Activated CD8-positive, alpha-beta memory T cell treated with anti-CD3 and anti-CD28 coated beads, Interleukin-2, amount 50 U/mL, for 1 hour (primary cell): ENCODE measurements around the gene CEP72.
"Not testable (repeated sequence)": the region's sequence is repeated elsewhere in the genome, so short reads cannot be mapped to it uniquely, and the experiment has no call there.

Experiments
- DNase-seq: peaks from one replicate; pipeline ENCODE4 v3.0.0-alpha.2; 2020; ENCODE audit errors: extremely low read depth

Gene CEP72

DNA sequence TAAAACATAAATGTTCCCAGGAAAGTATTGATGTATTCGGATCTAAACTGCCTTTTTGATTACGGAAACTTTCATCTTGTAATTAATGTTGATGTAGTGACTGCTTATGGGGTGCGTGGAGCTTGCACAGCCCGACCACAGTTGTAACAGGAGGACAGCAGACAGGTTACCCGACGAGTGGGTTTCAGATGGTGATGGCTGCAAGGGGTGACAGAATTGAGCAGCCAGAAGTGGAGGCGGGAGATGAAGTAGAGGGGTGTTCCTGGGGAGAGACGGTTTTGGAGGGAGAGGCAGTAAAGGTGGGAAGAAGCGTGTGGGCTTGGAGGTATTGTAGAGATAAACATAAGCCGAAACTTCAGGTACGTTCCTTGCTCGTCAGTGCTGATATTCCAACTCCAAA, 5.8 kb downstream of the CEP72 start:
- DNase-seq, result no peak

DNA sequence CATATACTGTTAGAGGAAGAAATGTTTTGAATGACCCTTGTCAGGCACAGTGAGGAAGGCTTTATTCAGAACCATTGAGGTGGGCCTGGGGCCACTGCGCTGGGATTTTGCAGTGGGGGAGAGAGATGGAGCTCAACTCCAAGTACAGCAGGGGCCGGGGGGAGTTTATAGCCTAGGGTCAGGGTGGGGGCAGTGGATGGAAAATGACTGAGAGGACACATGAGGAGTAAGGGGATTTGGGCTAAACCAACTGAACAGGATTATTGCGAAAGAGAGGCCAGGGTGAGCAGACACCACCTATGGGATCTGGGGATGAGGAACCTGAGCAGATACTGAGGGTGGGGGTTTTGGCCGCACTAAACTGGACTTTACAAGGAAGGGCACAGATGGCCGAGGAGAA, 6.3 kb downstream of the CEP72 start:
- no peak for DNase-seq

DNA sequence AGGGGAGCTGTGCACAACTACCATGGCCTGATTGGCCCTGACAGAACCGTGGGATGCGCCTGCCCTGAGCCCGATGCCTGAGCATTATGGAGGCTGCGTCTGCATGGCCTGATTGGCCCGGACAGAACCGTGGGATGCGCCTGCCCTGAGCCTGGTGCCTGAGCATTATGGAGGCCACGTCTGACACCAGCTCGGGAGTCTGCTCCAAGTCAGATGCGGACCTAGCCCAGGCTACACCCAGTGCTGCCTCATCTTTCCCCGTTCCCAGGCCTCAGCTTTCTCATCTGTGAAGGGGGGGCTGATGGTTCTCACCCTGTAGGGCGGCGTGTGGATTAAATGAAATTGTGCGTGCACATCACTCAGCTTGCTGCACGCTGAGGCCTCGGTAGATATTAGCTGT, 7.3 kb downstream of the CEP72 start:
- DNase-seq, result no peak

DNA sequence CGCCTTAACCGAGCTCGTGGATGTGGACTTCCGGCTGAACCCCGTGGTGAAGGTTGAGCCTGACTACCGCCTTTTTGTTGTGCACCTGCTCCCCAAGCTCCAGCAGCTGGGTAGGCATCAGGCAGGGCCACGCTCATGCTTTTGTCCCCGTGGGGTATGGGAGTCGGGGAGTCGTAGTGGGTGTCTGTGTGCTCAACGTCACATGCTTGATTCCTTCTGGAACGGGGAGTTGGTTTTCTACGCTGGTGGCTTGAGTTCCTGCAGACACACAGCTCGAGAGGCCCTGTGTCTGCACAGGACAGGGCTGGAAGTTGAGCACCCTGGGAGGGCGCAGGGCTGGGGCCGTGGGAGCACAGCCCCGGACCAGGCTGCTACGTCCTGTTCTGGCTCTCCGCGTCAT, 8.0 kb downstream of the CEP72 start:
- DNase-seq, result no peak

DNA sequence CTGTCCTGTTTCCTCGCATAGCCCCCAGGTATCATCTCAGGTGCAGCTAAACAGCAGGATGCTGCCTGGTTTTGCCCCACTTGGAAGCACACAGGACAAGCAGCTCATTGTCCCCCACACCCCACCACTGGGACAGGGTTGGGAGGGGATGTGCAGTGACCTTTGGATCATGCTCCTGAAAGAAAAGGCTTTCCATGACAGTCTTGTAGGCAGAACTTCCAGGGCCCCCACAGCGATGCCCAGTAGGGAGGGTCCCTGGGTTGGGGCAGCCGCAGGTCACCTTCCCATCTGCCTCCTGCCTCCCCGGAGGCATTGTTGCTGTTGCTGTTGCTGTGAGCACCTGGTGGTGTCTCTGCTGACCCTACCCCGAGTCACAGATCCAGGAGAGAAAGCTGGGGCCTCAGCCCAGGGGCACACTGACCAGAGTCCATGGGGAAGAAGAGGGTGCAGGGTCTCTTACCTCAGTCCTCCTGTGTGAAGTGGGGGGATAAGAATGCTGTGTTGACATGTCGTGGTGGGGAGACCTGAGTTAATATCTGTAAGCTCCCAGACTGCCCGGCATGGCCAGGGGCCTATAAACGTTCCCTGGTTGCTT, 8.5 kb downstream of the CEP72 start:
- no peak for DNase-seq

DNA sequence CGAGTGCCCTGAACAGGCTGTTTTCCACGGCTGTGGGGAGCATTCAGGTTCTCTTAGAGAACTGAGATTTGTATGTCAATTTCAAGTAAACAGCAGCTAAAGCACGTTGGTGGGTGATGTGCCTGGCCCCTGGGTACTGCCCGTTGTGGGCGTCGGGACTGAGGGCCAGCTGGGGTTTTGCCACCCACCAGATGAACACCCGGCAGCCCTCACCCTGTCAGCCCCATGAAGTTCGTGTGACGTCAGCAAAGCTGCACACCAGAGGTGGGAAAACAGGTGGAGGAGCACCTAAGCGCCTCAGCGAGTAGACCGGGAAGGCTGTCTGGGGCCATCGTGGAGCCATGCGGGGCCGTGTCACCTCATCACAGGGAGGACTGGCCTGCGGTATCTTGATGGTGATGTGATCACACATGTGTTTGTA, 9.2 kb downstream of the CEP72 start:
- DNase-seq, result no peak

DNA sequence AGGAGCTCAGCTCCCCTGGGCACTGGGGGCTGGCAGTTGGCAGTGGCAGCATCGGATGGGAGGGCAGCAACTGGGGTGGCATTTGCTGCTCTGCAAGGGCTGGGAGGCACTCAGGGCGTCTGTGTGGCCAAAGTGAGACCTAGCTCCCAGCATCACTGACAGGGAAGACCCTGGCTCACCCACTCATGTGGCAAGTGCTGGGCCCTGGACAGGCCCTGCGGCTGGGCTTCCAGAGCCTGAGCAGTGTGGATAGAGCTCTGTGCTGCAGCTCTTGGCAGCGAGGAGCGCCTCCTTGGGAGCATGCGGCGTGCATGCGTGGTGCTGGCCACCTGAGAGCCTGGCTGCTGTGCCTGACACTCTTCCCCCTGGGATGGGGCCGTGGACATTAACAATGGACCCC, 10.2 kb downstream of the CEP72 start:
- DNase-seq, result no peak

DNA sequence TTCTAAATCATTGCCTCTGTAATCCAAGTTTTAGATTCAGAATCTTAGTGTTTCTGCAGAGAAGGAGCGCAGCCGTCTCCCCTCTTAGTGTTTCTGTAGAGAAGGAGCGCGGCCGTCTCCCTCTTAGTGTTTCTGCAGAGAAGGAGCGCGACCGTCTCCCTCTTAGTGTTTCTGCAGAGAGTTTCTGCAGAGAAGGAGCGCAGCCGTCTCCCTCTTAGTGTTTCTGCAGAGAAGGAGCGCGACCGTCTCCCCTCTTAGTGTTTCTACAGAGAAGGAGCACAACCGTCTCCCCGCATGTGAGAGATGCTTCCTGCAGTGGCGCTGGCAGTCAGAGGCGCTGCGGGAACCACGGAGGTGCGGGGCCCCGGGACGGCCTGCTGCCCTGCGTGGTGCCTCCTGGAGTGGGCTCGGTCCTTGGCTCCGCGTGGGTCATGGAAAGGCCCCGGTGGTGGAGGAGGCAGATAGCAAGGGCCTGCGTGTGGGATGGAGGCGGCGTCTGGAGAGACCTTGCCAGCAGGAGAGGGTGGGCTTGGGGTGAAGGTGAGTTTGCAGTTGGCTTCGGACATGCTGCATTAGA, 10.9 kb downstream of the CEP72 start:
- DNase-seq, result no peak

DNA sequence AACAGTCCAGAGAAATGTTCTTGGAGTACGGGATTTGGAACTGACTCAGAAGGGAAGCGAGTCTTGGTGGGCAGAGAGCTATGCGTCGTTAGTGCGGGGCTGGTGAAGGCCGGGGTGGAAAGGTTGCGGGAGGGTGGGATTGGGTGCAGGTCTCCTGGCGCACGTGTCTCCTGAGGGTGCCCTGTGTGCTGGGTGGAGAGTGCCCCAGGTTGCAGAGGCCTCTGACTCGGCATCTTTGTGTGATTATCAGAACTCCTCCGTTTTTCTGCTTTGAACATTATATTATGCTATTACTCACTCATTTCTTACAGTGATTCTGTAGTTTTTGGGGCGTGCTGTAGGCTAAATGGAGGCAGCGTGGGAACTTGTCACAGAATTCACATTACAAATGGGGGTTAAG, 11.4 kb downstream of the CEP72 start:
- DNase-seq, result no peak

DNA sequence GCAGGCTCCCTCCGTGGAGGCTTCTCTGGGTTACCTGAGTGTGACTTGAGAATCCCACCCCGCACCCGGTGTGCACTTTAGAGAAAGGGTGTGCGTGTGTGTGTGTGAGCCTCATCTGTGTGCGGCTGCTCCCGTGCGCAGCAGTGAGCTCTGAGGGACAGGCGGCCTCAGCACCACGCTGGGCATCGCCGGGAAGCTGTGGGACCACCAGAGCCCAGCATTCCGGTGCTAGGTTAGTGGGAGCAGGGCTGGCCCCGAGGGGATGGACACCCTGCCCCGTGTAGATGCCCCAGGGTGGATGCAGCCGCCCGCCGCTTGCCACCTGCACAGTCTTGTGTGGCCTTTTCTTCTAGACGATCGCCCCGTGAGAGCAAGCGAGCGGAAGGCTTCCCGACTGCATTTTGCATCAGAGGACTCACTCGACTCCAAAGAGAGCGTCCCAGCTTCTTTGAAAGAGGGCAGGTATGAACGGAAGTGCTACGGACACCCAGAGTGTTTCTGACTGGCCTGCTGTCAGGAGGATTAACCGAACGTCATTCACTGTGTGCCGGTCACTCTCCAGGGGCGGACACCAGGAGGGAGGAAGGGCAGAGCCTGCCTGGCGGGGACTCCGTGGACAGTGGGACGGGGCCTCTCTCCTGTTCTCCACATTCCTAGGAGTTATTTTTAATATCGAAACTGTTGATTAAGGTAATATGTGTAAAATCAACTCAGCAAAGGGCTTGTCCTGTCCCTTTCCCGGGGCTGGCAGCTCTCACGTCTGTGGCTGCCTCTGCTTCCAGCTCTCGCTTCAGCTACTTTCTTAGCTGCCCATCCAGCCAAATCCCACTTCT, 12.2 kb downstream of the CEP72 start:
- no peak for DNase-seq

DNA sequence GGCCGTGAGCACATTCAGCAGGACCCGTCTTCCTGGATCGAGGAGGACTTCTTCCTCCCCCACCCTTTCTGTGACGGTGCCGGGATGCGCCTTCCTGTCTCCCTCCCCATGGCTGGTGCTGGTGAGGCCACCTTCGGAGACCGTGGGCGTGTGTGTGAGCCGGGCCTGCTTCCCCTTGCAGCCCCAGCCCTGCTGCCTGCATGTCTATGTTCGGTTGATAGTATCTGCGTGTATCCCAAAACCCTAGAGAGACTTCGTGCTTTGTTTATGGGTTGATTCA, 12.8 kb downstream of the CEP72 start:
- no peak for DNase-seq

DNA sequence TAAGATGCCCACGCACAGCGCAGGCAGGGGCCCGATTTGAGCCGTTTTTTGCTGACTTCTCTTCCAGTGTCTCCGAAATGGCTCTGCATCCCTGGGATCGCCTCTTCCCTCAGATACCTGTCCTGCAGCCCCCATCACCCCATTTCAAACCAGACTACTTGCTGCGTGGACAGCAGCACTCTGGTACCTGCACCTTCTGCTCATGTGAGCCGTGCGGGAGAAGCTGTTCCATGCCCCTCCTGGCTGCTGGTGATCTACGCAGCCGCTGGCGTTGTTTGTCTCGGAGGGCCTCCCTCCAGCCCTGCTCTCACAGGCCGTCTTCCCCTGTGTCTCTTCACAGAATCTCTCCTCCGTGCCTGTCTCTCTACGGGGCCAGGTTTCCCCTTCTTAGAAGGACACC, 13.4 kb downstream of the CEP72 start:
- no peak for DNase-seq

DNA sequence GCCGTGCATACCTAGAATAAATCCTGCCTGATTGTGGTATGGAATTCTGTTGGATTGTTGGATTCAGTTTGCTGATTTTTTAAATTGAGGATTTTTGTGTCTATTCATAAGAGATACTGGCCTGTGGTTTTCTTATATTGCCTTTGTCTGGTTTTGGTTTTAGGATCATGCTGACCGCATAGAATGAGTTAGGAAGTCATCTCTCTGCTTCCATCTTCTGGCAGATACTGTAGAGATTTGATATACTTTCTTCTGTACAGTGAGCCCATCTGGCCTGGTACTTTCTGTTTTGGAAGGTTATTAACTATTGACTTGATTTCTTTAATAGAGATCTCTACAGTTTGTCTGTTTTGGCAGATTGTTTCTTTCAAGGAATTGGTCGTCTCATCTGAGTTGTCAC, 14.7 kb downstream of the CEP72 start:
- no peak for DNase-seq

DNA sequence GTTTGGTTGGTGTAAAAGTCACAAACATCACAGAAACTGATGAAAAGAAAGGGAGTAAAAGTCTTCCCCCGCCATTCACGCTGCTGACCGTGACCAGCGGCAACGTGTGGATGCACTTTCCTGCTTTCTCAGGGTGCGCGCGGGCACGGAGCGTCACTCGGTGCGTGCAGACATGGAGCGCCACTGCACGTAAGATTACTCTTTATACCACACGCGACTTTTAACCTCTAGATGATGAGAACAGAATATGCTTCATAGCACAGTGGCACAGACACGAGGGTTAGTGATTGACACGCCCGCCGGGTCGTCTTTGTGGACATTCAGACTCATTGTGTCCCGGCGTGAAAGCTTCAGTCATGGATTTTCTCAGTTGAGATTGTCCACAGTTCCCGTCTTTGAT, 15.7 kb downstream of the CEP72 start:
- no peak for DNase-seq

DNA sequence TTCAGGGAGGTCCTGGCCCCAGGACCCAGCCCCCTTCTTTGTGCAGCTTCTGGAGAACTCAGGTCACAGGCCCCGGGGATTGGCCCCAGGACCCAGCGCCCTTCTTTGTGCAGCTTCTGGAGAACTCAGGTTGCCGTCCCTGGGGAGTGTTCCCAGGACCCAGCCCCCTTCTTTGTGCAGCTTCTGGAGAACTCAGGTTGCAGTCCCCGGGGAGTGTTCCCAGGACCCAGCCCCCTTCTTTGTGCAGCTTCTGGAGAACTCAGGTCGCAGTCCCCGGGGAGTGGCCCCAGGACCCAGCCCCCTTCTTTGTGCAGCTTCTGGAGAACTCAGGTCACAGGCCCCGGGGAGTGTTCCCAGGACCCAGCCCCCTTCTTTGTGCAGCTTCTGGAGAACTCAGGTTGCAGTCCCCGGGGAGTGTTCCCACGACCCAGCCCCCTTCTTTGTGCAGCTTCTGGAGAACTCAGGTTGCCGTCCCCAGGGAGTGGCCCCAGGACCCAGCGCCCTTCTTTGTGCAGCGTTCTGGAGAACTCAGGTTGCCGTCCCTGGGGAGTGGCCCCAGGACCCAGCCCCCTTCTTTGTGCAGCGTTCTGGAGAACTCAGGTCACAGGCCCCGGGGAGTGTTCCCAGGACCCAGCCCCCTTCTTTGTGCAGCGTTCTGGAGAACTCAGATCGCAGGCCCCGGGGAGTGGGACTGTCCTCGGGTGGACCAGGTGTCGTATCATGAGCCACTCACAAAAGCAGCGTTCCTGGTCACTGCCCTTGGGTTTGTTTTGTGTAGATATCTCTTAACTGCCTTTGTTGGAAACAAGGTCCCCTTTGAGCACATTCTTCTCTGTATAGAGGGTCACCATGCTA, 16.4 kb downstream of the CEP72 start:
- not testable (repeated sequence) for DNase-seq

DNA sequence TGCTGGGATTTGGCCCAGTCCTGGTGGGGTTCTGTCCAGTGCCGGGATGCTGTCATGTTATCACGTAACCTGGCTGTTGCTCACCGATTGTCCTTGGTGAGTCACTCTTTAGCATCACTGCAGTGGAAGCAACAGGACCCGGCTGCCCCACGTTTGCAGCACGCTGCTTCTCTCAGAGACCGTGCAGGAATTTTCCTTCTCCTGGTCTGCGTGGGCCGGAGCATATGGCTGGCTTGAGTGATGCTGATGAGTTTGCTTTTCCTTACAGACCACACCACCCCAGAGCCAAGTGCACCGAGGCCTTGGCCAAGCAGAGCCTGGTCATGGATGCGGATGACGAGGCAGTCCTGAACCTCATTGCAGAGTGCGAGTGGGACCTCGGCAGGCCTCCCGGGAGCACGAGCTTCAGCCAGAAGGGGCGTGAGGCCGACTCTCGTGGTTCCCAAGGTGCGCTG, 21.4 kb downstream of the CEP72 start:
- no peak for DNase-seq

DNA sequence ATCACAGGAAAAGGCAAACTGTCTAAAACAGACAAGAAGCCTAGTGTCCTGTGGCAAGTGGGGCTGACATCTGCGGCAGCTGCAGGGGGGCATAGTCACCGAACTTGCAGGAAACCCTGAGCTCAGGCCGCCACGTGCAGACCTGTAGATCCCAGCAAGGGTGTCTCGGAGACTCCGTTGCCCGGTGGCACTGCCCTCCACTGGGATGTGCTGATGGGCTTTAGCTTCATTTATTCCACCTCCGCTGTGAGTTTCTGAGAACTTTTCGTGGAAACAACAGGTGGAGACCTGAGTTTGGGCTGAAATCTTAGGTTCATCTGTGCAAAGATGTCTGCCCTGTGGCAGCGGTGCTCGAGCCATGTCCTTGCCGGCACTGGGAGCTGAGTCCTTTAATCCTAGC, 22.1 kb downstream of the CEP72 start:
- no peak for DNase-seq

DNA sequence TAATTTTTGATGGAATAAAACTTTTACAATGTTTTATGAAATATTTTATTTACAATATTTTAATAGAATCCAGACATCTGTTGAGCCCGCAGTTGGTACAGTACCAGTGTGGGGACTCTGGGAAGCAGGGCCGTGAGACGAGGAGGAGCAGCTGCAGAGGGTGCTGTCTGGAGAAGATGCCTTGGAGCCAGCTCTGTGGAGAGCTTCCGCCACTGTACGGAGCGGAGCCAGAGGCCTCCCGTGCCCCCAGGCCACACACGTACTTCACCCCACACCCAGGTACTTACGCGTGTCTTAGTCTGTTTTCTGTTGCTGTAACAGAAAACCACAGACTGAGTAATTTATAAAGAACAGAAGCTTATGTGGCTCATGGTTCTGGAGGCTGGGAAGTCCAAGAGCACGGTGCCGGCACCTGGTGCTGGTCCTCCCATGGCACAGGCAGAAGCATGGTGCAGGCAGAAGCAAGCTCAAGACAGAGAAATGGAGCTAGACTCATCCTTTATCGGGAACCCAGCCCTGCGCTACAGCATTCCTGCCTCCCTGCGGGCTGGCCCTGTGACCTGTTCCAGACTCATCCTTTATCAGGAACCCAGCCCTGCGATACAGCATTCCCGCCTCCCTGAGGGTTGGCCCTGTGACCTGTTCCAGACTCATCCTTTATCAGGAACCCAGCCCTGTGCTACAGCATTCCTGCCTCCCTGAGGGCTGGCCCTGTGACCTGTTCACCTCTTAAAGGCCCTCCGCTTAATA, 23.3 kb downstream of the CEP72 start:
- no peak for DNase-seq

DNA sequence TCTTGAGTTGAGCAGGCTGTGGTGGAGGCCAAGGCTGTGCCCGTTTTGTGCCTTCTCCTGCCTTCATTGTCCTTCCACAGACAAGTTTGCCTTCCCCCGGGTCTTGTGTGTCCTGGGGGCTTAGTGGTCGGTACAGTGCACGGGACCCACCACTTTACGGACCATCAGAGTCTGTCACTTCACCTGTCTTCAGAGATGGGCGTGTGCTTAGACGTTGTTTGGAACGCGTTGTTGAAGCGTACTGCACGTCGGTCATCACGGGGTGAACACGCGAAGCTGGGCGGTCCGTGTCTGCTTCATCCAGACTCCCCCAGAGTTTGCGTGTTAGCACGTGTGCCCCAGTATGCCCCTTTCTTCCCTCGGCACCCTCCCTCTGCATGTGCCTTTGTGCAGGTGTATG, 24.8 kb downstream of the CEP72 start:
- DNase-seq, result no peak

DNA sequence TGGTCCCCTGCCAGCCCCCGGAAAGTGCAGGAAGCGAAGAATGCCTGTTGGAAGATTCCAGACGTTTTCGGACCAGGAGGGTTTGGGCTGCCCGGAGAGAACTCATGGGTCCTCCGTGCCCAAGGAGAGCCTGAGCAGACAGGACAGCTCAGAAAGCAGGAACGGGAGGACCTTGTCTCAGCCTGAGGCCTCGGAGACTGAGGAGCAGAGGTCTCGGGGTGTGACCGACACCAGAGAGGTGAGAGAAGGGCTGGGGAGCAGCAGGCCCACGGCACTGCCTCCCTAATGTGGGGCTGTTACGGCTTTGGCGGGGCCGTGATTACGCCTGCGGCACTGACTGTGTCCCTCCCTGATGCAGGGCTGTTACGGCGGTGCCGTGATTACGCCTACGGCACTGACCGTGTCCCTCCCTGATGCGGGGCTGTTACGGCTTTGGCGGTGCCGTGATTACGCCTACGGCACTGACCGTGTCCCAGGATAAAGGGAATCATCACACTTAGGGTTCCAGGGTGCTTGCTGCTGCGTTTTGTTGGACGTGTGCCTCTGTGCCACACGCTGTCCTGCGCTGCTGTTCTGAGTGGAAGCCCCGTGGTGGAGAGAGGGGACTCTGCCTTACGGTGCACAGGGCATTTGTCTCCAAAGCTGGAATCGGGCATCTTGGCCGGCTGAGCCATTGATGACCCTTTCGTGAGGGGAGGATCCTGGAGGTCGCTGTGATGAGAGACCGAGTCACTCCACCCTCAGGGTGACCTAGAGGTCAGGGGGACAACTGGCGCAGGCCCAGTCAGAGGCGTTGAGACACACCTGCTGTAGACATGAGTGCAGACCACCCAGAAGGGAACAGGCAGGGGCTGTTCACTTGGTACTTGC, 25.7 kb downstream of the CEP72 start:
- no peak for DNase-seq
